ENCODE measurements around the gene PHPT1.

PHPT1 gene

GRCh38 chr9:136886610-136887597 is 37.7 kb downstream of the PHPT1 start:
- no peak for DNase-seq (ENCODE audit: low spot score)

GRCh38 chr9:136888454-136888853 is 39.2 kb downstream of the PHPT1 start:
- DNase-seq (ENCODE audit: low spot score) = no peak

GRCh38 chr9:136889858-136890257 is 40.6 kb downstream of the PHPT1 start:
- DNase-seq (ENCODE audit: low spot score) = no peak

- no peak for DNase-seq (ENCODE audit: low spot score)
These were observed 41.5 kb downstream of the PHPT1 start for GRCh38 chr9:136890661-136891060.

- DNase-seq (ENCODE audit: low spot score) = no peak
These were observed 46.8 kb downstream of the PHPT1 start for GRCh38 chr9:136896027-136896426.

- DNase-seq (ENCODE audit: low spot score) = no peak
These were observed 49.4 kb downstream of the PHPT1 start for GRCh38 chr9:136898483-136899100.

GRCh38 chr9:136899196-136899595 is 50.0 kb downstream of the PHPT1 start:
- no peak for DNase-seq (ENCODE audit: low spot score)

GRCh38 chr9:136900556-136900955 is 51.3 kb downstream of the PHPT1 start:
- no peak for DNase-seq (ENCODE audit: low spot score)
